Brain pericyte (primary cell): ENCODE data around the gene DENND10.
"Not testable (repeated sequence)": the region's sequence is repeated elsewhere in the genome, so short reads cannot be mapped to it uniquely, and the experiment has no call there.

Experiments used
- DNase-seq: peaks from one replicate; pipeline ENCODE4 v3.0.0-alpha.2; 2012; ENCODE audit warnings: low read depth, low spot score

Gene DENND10, protein sequence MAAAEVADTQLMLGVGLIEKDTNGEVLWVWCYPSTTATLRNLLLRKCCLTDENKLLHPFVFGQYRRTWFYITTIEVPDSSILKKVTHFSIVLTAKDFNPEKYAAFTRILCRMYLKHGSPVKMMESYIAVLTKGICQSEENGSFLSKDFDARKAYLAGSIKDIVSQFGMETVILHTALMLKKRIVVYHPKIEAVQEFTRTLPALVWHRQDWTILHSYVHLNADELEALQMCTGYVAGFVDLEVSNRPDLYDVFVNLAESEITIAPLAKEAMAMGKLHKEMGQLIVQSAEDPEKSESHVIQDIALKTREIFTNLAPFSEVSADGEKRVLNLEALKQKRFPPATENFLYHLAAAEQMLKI

DNA sequence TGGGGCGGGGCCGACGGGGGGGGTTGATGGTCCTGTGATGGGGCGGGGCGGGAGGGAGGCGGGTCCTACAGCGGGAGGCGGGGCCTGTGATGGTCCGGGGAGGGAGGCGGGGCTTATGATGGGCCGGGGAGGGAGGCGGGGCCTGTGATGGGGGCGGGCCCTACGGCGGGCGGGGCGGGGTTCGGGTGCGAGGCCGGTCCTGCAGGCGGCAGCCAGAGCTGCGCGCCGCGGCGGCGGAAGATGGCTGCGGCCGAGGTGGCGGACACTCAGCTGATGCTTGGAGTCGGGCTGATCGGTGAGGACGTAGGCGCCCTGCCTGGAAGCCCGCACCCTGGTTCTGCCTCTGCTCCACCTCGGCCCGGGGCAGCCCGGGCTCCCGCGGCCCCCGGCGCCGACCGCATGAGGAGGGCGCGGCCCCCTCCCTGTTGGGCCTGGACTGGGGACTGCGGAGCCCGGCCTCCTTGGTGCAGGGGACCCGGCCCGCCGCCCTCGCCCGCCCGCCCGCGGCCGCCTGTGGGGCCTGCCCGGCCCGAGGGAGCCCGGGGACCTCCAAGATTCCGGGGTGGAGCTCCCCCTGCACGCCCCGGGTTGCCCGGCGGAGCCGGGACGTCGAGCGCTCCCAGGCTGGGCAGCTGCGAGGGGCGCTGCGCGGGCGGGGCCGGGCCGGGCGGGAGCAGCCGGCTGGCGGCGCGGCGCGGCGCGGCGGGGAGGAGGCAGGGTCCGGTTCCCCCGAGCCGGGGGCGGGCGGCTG is at the start of gene DENND10:
TSS of gene DENND10 (plus strand) at position 211 of the 751 bp plus-strand sequence. CDS start at position 241, 30 bp downstream.
- no peak for DNase-seq

DNA sequence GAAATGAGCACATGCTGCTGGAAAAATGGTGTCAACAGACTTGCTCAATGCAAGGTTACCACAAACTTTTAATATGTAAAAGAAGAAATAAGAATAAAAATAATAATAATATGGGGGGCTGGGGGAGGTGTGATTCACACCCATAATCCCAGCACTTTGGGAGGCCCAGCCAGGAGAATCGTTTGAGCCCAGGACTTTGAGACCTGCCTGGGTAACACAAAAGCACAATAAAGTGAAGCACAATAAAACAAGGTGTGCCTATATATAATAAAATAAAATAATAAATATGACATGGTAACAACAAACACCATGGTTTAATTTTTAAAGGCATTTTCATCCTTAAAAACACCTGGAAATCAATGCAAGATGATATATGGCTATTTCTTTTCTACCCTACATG is 48.4 kb upstream of the DENND10 start:
- DNase-seq, result no peak

DNA sequence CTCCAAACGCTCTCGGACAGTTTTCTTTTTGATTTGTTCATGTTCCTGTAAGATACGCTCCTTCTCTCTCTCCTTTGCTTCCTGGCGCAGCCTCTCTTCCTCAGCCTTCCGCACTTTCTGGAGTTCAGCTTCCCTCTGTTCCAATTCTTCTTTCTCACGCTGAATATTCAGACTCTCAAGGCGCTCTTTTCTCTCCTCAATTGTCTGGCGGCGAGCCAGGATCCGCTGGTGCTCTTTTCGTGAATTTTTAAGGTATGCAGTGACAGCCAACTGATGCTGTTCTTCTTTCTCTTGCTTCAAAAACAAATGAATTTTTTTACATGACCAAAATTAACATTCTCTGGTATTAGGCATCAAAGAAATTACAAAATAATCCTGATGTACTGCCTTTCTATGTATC is 45.9 kb upstream of the DENND10 start:
- DNase-seq, result no peak

DNA sequence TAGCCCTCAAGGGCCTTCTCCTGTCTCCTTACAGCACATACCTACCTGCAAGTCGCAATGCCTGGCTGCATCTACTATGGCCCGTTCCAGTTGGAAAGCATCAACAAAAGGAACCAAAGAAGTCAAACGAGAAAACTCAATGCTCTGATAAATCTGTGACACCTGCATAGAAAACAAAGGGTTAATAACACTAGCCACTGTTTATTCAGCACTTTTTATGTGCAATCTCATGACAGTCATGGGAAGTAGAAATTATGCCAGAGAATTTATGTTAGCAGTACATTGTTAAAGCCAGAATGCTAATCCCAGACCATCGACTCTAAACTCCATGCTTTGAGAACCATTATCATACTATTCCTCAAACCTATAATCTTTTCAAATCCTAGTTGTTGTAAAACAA is 44.4 kb upstream of the DENND10 start:
- DNase-seq, result no peak

DNA sequence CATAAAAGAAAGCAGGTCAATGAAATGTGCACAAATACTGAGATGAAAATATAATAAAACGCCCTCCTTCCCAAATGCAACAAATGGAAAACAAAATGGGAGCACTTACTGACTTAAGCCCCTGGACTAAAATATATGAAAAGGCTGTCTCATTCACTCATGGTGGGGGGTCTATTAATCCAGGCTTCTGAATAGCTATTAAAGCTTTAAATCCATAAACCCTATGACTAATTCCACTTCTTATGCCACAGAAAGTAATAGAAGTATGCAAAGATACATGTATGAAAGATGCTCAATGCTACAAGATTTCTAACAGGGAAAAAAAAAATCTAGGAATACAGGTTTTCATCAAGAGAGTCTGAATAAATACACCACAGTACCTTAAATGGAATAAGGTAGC is 43.8 kb upstream of the DENND10 start:
- no peak for DNase-seq

DNA sequence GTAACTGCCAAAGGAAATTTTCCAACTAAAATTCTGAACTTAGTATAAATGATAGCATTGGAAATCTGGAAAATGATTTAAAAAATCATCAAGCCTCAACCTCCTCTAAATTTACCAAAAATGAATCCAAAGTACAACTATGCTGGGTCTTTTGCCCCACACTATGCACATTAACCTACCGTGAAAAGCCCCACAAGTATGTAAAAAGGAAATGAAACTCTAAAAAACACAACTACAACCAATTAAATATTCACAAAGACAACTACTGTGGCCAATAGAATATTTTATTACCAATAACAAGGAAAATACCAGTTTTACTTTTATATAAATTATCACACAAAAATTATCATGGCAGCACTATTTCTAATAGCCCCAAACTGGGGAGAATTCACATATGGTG is 42.6 kb upstream of the DENND10 start:
- DNase-seq, result no peak

DNA sequence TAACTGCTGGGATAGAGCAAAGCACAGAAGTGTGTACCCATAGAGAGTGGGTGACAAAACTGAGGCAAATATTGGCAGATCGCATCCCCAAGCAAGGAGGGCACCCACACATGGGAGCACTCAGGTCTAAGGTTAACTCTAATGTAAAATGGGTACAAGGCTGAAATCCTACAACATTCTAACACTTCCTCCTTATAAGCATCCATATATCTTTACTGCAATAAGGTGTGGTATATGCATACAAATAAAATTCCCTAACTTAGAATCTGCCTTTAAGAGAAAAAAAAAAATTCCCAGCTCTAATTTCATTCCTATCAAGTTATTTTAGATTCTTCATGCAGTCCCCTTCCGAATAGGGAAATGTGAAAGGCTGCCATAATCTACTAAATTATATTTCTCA is 42.0 kb upstream of the DENND10 start:
- no peak for DNase-seq

DNA sequence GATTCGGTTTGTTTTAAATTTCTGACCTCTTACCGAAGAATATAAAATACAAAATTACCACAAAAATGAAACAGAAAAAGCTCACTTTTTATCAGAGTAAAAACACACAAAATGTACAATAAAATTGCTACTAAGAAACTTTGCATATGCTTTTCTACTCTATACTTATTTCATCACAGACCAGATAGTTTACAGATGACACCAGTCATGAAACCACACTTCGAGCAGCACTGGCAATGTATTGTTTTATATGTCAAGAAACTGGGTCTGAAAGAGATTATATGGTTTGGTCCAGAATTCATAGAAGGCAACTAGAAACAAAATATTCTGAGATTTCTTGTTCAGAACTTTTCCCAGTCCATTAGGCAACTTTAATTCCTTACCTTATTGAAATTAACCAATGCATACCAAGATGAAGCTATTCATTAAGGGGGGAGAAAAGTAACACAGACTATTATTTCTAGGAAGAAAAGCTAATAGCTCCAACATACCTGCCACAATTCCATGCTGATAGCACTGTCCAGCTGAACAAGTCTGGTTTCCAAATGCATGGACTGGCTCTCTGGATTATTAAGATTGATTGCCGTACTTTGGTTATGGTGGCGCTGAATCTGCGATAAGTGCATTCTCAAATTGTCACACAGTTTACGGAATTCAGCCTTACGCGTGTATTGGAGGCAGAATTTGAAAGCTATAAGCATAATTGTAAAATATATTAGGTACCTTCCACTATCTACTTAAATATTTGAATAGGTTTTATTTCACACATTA is 33.3 kb upstream of the DENND10 start:
- no peak for DNase-seq

DNA sequence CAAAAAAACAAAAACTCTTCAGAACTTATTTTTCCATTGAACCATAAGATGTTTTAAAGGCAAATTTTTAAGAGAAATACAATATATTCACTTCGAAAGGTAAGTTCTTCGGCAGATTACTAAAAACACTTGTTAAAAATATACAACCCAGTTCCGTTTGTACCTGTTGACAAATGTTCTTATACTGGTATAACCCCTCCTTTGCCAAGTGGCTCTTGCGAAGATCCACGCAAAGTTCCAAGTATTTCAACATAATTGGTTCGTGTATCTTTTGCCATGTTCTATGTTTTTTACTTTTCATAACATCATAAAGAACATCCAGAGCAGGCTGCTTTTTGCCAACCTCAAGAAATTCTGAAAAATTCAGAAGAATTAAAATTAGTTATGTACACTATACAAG is 30.3 kb upstream of the DENND10 start:
- DNase-seq, result no peak

DNA sequence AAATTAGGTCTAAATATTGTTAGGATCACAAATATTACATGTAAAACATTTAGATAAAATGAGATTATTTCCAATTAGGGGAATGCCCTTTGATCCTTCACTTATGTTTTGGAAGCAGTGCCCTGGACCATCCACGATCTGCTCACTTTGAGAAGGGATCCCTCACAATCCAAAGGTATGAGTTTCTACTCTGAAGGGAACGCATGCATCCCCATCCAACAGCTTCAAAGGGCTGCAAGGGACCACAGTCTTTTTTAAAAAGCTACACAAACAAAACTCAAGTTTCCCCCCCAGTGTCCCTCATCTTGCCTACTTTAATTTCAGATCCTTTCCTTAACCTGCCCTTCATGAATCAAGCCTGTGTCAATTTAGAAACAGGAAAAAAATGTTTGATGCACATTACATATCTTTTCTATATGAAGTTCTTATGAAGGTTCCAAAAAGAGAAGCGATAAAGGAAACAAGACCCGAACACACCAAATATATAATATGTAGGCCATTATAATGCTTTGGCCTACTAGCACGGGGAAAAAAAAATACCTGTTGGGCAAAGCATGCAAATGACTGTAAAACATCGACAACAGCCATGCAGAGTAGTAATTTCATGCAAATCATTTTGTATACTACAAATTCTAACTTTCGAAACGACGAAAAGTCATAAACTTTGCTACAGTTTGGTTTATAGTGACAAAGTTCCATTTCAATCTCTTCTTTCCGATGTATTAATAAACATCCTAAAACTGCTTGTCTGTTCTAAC is 25.3 kb upstream of the DENND10 start:
- DNase-seq, result no peak

DNA sequence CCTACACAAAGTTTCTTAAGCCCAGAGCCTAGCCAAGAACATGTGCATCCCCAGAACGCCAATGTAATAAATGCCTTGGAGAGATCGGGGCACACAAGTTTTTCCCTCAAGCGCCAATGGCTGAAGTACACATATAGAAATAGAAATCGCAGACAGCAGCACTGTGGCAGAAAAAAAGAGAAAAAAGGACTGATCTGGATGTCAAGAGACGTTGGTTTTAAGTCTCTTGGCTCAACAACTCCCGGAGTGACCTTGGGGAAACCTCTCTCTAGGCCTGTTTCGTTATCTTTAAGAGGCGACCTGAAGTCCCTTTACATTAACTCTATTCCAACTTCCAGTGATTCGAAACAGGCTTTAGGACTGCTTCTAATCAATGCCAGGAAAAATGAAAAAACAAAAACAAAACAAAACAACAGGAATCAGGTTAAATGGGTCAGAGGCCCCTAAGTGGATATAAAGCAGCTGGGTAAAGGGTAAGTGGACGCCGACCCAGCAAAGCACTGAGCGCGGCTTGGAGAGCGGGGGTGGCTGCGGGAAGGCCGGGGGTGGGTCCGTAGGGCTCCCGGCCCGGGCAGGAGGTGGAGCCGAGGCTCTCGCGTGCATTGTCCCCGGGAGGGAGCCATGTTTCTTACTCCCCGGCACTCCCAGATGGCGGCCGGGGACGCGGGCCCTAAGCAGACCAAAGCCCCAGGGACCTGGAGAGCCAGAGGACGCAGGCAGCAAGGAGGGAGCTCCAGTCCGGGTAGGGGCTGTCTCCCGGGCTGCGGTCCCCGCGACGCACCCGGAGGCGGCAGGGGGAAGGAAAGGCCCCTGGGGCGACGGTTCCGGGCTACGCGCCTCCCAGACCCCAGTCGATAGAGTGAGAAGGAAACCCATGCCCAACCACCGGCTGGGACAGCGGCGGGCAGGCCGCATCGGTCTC is 24.1 kb upstream of the DENND10 start:
- DNase-seq, result peak; percentile 26

DNA sequence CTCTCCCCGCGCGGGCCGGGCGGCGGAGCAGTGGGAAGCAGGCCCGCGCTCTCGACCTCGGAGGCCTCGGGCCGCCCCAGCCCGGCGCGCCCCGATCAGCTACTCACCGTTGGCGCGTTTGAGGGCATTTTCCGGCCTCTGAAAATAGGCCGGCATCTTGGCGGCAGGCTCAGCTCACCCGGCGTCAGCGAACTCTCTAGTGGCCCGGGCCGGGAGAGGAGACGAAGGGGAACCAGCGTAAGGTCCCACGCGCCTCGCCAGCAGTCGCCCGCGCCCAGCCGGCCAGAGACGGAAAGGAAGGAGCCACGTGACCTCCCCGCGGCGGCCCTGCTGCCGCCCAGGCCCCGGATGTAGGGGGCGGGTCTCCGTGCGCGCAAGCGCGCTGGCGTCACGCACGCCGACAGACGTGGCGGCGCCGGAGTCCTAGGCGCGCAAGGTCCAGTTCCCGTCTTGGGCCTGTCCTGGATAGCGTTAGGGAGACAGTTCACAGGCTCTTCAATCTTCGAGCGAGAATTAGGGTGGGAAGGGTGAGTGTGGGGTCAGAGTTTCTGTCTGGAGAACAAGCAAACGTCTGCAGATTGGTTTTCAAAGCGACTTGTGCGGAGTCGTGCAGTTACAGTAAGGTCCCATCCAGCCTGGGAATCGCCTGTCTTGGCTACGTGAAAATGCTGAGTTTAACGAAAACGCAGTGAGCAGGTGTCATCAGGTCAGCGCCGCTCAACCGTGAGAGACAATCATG is 23.2 kb upstream of the DENND10 start, which contains the start of gene EIF3A:
TSS of gene EIF3A (minus strand) at position 297 of the 739 bp plus-strand sequence. CDS start at position 156, 141 bp downstream.
- DNase-seq, result peak; percentile 76

DNA sequence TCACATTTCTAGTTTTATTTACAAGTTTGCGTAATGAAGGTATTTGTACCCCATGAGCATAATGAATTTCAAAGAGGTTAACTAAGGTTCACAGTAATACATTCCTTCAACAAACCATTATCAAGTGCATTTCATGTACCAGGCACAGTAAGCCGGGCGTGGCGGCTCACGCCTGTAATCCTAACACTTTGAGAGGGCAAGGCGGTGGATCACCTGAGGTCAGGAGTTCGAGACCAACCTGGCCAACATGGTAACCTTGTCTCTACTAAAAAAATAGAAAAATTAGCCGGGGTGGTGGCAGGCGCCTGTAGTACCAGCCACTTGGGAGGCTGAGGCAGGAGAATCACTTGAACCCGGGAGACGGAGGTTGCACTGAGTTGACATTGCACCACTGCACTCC is 19.0 kb upstream of the DENND10 start:
- no peak for DNase-seq

DNA sequence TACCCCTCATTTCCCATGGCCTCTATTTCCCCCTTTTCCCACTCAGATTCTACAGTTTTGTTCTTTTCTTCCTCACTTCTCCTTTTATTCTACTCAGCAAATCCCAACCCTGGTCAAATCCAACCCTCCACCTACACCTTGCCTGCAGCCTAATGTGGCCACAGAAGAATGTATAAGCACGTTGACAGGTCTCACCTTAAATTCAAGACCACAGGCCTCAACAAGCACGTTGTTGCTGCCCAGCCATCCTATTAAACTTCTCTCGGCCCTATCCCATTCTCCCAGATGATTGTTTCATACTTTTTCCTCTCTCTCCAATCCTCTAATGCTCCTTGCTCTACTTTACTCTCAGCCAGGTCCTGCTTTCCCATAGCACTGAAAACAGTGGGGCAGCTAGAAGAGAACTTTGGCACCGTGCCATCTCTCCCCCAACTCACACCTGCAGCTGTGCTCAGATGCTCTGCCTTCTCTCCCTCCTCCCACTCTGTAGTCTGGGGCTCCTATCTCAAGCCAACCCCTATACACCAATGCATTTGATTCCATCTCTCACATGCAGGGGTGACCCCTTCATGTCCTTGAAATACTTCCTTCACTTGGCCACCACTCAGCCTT is 16.5 kb upstream of the DENND10 start:
- DNase-seq, result no peak

DNA sequence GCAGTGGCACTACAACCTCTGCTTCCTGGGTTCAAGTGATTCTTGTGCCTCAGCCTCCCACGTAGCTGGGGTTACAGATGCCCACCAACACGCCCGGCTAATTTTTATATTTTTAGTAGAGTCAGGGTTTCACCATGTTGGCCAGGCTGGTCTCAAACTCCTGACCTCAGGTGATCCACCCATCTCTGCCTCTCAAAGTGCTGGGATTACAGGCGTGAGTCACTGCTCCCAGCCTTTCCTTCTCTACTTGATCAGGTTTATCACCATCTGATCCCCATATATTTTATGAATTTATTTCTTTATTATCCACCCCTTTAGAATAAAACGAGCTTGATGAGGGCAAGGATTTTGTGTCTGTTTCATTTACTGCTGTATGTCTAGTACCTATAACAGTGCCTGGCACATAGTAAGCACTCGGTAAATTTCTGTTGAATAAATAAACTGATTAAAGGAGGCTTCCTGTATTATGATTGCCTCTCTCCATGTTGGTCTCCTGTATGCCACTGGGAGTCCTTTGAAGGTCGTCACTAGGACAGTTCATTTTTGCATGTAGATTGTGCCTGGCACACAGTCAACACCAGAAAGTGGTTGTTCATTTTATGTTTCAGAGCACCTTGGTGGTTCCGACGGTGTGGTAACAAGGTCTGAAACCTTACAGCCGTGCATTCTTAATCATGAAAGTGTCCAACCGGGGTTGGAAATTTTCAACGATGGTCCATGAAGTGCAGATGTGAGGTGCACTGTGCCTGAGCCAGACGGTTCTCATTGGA is 13.7 kb upstream of the DENND10 start:
- DNase-seq, result no peak

DNA sequence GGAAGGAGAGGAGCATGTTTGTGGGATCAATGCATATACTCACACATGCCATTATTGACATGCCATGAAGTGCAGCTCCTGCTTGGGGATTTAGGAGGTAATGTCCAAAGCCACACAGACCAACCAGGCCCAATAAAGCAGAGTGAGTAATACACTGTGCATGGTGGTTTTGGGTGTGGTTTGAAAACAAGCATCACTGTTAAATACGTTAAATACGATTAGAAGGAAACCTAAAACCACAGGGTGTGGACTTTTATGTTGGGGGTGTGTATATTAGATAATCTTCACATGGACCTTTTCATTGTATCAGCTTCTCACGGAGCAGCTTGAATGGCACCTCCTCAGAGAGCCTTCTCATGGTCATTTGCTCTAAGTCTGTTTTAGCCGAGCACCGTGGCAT is 12.9 kb upstream of the DENND10 start:
- no peak for DNase-seq

DNA sequence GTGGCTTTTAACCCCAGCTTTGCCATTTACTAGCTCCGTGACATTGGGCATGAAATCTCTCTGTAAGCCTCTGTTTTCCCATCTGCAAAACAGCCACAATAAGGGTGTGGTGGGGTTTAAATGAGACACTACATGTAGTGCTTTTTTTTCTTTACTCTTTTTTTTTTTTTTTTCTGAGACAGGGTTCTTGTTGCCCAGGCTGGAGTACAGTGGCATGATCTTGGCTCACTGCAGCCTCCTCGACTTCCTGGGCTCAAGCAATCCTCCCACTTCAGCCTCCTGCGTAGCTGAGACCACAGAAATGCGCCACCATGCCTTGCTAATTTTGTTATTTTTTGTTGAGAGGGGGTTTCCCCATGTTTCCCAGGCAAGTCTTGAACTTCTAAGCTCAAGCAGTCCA is 8.3 kb upstream of the DENND10 start:
- no peak for DNase-seq

DNA sequence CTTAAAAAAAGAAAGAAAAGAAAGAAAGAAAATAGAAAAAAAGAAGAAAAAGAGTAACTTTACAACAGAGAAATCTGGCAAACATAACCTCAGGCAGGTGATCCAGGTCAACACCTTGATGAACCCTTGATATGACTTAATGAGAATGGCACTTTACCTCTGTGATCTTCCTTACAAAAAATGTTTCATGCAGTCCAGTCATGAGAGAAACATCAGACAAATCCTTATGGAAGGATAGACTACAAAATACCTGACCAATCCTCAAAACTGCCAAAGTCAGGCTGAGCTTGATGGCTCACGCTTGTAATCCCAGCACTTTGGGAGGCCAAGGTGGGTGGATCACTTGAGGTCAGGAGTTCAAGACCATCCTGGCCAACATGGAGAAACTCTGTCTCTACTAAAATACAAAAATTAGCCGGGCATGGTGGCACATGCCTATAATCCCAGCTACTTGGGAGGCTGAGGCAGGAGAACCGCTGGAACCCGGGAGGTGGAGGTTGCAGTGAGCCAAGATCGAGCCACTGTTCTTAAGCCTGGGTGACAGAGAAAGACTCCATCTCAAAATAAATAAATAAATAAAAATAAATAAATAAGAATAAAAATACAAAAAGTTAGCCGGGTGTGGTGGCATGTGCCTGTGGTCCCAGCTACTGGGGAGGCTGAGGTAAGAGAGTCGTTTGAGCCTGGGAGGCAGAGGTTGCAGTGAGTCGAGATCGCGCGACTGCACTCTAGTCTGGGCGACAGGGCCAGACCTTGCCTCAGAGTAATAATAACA is 7.1 kb upstream of the DENND10 start:
- DNase-seq, result not testable (repeated sequence)
